ENCODE data around the gene DTNBP1.

- TF ChIP-seq CHD2 (IDR thresholded peaks at IDR 0.05; ENCODE audit: low read length) (no peak), POLR2A (IDR thresholded peaks at IDR 0.05; ENCODE audit: control extremely low read depth in 1 of 2, low read depth in 2 of 2, low read length in 2 of 2) (no peak), PHF8 (conservative IDR thresholded peaks at IDR 0.05; ENCODE audit: low read depth, low read length) (no peak), HDAC6 (IDR thresholded peaks at IDR 0.05; ENCODE audit: low read depth, low read length) (no peak), E2F6 (IDR thresholded peaks at IDR 0.05) (no peak), EP300 (IDR thresholded peaks at IDR 0.05; ENCODE audit: borderline replicate concordance in 1 of 2, low read depth in 2 of 2, low read length in 2 of 2) (no peak), YY1 (IDR thresholded peaks at IDR 0.05; ENCODE audit: low read depth, low read length) (no peak), CREB1 (IDR thresholded peaks at IDR 0.05) (no peak), EZH2 (IDR thresholded peaks at IDR 0.05; ENCODE audit: low read depth, low read length, severe bottlenecking) (no peak)
- TF ChIP-seq, protein P1, sequence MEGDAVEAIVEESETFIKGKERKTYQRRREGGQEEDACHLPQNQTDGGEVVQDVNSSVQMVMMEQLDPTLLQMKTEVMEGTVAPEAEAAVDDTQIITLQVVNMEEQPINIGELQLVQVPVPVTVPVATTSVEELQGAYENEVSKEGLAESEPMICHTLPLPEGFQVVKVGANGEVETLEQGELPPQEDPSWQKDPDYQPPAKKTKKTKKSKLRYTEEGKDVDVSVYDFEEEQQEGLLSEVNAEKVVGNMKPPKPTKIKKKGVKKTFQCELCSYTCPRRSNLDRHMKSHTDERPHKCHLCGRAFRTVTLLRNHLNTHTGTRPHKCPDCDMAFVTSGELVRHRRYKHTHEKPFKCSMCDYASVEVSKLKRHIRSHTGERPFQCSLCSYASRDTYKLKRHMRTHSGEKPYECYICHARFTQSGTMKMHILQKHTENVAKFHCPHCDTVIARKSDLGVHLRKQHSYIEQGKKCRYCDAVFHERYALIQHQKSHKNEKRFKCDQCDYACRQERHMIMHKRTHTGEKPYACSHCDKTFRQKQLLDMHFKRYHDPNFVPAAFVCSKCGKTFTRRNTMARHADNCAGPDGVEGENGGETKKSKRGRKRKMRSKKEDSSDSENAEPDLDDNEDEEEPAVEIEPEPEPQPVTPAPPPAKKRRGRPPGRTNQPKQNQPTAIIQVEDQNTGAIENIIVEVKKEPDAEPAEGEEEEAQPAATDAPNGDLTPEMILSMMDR (IDR thresholded peaks at IDR 0.05; ENCODE audit: control extremely low read depth in 1 of 3, insufficient read depth in 1 of 3, low read depth in 1 of 3, low read length in 3 of 3): no peak
Observed at GRCh38 chr6:15668918-15669317, 6.1 kb upstream of the DTNBP1 start.
